Ectodermal cell (in vitro differentiated cells): ENCODE data around the gene CADPS.

ENCODE experiments used
- H3K27ac ChIP-seq: 2 replicates; pipeline ENCODE4 v1.7.0; 2013; ENCODE audit warnings: mild to moderate bottlenecking, low read depth, low read length; ENCODE audit not compliant: insufficient read depth, poor library complexity, severe bottlenecking
- H3K27me3 ChIP-seq: 2 replicates; pipeline ENCODE4 v1.7.0; 2013; ENCODE audit warnings: mild to moderate bottlenecking, low read length; ENCODE audit not compliant: insufficient read depth, control insufficient read depth, poor library complexity, severe bottlenecking
- H3K36me3 ChIP-seq: one replicate; pipeline ENCODE4 v1.7.0; 2013; ENCODE audit warnings: low read length; ENCODE audit not compliant: control insufficient read depth, insufficient read depth
- H3K4me1 ChIP-seq: one replicate; pipeline ENCODE4 v1.7.0; 2013; ENCODE audit warnings: low read length; ENCODE audit not compliant: control insufficient read depth, insufficient read depth
- H3K4me3 ChIP-seq: 2 replicates; pipeline ENCODE4 v1.7.0; 2013; ENCODE audit warnings: low read depth, low read length, control low read depth; ENCODE audit not compliant: insufficient read depth
- H3K9me3 ChIP-seq: 2 replicates; pipeline ENCODE4 v1.7.0; 2013; ENCODE audit warnings: mild to moderate bottlenecking, low read length, moderate library complexity; ENCODE audit not compliant: control insufficient read depth
- WGBS, 2 experiments: methylation state at CpG; one replicate each; pipeline ENCODE4 v1.1.7; 2013; ENCODE audit warnings: missing lambda C conversion rate in 2 of 2; 5-methylcytosine and 5-hydroxymethylcytosine counted together

CADPS gene

DNA sequence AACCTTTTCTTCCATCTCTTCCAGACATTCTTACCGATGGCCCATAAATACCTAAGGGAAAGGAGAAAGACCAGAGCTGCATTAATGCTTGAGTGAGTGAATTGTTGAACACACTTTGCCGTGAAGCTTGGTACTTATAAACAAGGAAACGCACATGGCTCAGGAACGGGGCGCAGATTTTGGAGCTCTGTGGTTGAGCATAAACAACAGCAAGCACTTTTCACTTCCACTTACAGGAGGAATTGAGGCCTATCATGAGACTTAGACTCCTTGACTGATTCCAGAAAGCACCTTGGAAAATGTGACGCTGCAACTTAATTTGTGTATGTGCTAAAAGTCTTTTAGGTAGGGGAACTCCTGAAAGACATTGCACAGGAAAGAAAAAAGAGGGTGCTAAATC is 304.3 kb downstream of the CADPS start:
- Histone ChIP-seq H3K4me1 (no peaks in the 10 kb centered on the region), H3K9me3 (no peaks in the 10 kb centered on the region), H3K27me3 (no peaks in the 10 kb centered on the region), H3K36me3 (no peaks in the 10 kb centered on the region), H3K27ac (no peak overlapping the region), H3K4me3 (no peak overlapping the region)
- WGBS, 2 experiments, result 79 to 80% methylated on average over 5 to 6 of the region's 6 CpGs

DNA sequence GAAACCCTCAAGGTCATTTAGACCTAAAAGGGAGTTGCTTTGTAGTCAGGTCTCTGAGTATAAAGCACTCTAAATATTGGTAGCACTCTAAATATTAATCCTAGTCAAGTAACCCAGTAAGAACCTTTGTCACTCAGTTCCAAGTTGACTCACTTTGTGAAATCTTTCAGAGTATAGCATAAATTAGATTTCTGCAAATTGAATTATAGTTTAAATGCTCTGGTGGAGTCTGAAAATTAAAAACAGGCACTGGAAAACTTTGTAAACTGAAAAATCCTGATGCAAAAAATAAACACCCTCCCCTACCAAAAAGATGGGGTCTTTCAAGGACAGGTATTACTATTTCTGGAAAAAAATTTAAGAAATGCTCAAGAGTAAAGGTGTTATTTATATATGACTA is 305.6 kb downstream of the CADPS start:
- Histone ChIP-seq H3K36me3 (no peaks in the 10 kb centered on the region), H3K9me3 (no peaks in the 10 kb centered on the region), H3K27me3 (no peaks in the 10 kb centered on the region), H3K4me3 (no peak overlapping the region), H3K4me1 (no peaks in the 10 kb centered on the region), H3K27ac (no peak overlapping the region)

DNA sequence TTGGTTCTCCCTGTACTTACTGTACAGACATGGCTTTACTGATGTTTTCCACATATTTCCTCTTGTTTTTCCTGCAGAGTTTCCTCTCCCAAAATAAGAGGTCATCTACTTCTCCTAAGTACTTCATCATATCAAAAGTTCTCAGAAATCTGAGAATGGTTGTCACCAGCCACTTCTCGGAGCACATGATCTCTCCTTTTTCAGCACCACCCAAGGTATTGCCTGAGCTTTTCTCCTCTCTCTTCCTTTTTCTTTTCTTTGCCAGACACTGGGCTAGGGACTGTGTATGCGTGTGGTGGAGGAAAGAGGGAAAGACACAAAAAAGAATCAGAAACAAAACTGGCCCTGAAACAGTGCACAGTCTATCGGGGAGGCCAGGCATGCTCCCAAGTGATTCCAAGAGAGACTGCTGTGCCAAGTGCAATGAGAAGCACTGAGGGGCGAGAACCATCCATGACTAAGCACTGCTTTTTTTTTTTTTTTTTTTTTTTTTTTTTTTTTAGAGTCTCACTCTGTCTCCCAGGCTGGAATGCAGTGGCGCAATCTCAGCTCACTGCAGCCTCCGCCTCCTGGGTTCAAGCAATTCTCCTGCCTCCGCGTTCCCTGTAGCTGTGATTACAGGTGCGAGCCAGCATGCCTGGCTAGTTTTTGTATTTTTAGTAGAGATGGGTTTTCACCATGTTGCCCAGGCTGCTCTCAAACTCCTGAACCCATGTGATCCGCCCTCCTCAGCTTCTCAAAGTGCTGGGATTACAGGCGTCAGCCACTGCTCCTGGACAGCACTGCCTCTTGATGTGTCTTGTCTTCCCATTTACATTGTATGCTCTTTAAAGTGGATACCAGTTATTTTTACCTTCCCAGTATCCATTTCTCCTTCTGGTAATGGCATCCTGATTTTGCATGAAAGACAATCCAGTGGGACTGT is 307.9 kb downstream of the CADPS start:
- WGBS, 2 experiments, result 82 to 83% methylated on average over 10 of the region's 11 CpGs
- H3K9me3 ChIP-seq, result no peaks in the 10 kb centered on the region
- no peaks in the 10 kb centered on the region for H3K27me3 ChIP-seq
- no peaks in the 10 kb centered on the region for H3K4me1 ChIP-seq
- H3K27ac ChIP-seq, result no peak overlapping the region
- no peak overlapping the region for H3K4me3 ChIP-seq
- H3K36me3 ChIP-seq, result no peaks in the 10 kb centered on the region

DNA sequence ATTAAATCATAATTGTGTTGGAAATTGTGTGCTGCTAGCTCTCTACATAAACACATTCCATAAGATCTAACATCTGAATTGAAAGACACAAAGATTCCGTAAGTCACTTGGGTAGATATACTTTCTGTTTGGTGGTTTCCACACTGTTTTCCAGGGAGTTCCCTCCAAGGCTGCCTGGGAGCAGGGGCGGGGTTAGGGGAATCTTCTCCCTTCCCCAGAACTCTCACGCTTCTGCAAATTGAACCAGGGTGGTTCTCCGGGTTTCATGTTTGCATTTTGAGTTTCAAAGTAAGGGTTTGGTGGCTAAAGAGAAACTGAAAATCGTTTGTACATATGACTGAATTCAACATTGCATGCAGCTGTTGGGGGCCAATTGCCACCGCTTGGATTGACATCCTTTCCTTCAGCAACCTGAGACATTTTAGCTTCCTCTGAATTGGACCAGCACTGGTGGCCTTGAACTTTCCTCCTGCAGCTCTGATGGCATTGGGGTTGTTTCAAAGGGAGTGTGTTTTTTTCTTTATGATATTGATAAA is 309.1 kb downstream of the CADPS start:
- Histone ChIP-seq H3K4me3 (no peak overlapping the region), H3K36me3 (no peaks in the 10 kb centered on the region), H3K4me1 (no peaks in the 10 kb centered on the region), H3K27ac (no peak overlapping the region), H3K9me3 (no peaks in the 10 kb centered on the region), H3K27me3 (no peaks in the 10 kb centered on the region)
- WGBS, 2 experiments, result 91 to 93% methylated on average over 6 of the region's 6 CpGs

GRCh38 chr3:62562596-62562995 is 312.6 kb downstream of the CADPS start:
- H3K27ac ChIP-seq, result no peak overlapping the region
- no peaks in the 10 kb centered on the region for H3K27me3 ChIP-seq

GRCh38 chr3:62562017-62562416 is 313.2 kb downstream of the CADPS start:
- Histone ChIP-seq H3K4me3 (no peak overlapping the region), H3K4me1 (no peaks in the 10 kb centered on the region), H3K27ac (no peak overlapping the region), H3K27me3 (no peaks in the 10 kb centered on the region), H3K36me3 (no peaks in the 10 kb centered on the region), H3K9me3 (no peaks in the 10 kb centered on the region)
- 93% methylated on average over 2 of the region's 2 CpGs for WGBS, 2 experiments

More at GRCh38 chr3:62562596-62562995, 312.6 kb downstream of the CADPS start:
- H3K4me1 ChIP-seq, result no peaks in the 10 kb centered on the region
- H3K9me3 ChIP-seq, result no peaks in the 10 kb centered on the region
- H3K36me3 ChIP-seq, result no peaks in the 10 kb centered on the region
- H3K4me3 ChIP-seq, result no peak overlapping the region

GRCh38 chr3:62559831-62560445 is 315.3 kb downstream of the CADPS start:
- Histone ChIP-seq H3K9me3 (no peaks in the 10 kb centered on the region), H3K4me1 (no peaks in the 10 kb centered on the region), H3K27ac (no peak overlapping the region), H3K4me3 (no peak overlapping the region), H3K36me3 (no peaks in the 10 kb centered on the region), H3K27me3 (no peaks in the 10 kb centered on the region)
- 0% methylated on average over 1 of the region's 2 CpGs for WGBS, 2 experiments

GRCh38 chr3:62558549-62559112 is 316.6 kb downstream of the CADPS start:
- WGBS, 2 experiments, result 25 to 31% methylated on average over 7 of the region's 8 CpGs

DNA sequence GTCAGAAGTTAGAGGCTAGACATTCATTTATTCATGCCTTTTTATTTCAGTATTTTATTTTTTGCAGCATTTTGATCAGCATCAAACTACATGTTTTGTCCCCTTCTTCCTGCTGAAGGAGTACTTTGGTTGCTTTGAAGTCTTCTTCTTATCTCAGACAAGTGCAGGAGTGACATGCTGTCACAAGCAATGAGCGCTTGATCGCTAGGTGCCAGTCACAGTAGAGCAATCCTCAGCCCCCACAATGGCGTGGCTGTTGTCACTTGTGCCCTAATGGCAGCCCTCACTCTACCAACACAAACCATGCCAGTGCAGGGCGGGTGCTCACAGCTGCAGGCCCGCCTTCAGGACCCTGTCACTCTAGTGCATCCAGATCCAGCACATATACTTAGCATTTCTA is 317.2 kb downstream of the CADPS start:
- Histone ChIP-seq H3K36me3 (no peaks in the 10 kb centered on the region), H3K27ac (no peak overlapping the region), H3K4me1 (no peaks in the 10 kb centered on the region), H3K9me3 (no peaks in the 10 kb centered on the region), H3K27me3 (no peaks in the 10 kb centered on the region), H3K4me3 (no peak overlapping the region)
- WGBS, 2 experiments, result 88 to 93% methylated on average over 5 of the region's 5 CpGs

More at GRCh38 chr3:62558549-62559112, 316.6 kb downstream of the CADPS start:
- Histone ChIP-seq H3K9me3 (no peaks in the 10 kb centered on the region), H3K27me3 (no peaks in the 10 kb centered on the region), H3K4me3 (no peak overlapping the region), H3K36me3 (no peaks in the 10 kb centered on the region), H3K4me1 (no peaks in the 10 kb centered on the region), H3K27ac (no peak overlapping the region)

- no peak overlapping the region for H3K27ac ChIP-seq
- H3K4me3 ChIP-seq, result no peak overlapping the region
- H3K9me3 ChIP-seq, result no peaks in the 10 kb centered on the region
- WGBS, 2 experiments, result 74 to 97% methylated on average over 4 to 5 of the region's 5 CpGs
- H3K4me1 ChIP-seq, result no peaks in the 10 kb centered on the region
- no peaks in the 10 kb centered on the region for H3K27me3 ChIP-seq
- H3K36me3 ChIP-seq, result no peaks in the 10 kb centered on the region
Measured at GRCh38 chr3:62557450-62557849, 317.8 kb downstream of the CADPS start.
